ENCODE data around the gene SLC2A11. TPM values are rescaled to one million over a fixed set of nuclear protein-coding genes. Genes with fewer than 3 reads are reported as not detected.

Gene SLC2A11
- total RNA-seq, 1 donor from 2014 or later: 18.2 TPM

- peaks cover 6% of the 10 kb centered on the region for H3K36me3 Mint-ChIP-seq (ENCODE audit: low read depth)
- no peaks in the 10 kb centered on the region for H3K4me1 Mint-ChIP-seq
- no peak for DNase-seq (ENCODE audit: low read depth, low spot score)
- H3K27ac Mint-ChIP-seq (ENCODE audit: unreplicated experiment): no peak overlapping the region
- H3K27me3 Mint-ChIP-seq (ENCODE audit: low read depth): no peaks in the 10 kb centered on the region
- H3K9me3 Mint-ChIP-seq: no peaks in the 10 kb centered on the region
- no peak for TF ChIP-seq CTCF (conservative IDR thresholded peaks at IDR 0.05)
- no peak overlapping the region for H3K4me3 Mint-ChIP-seq
These were observed 26.4 kb upstream of the SLC2A11 start for GRCh38 chr22:23831261-23831660.

GRCh38 chr22:23831781-23832180 lies 25.9 kb upstream of the SLC2A11 start:
- peaks cover 3% of the 10 kb centered on the region for H3K36me3 Mint-ChIP-seq (ENCODE audit: low read depth)
- no peak for TF ChIP-seq CTCF (conservative IDR thresholded peaks at IDR 0.05)

GRCh38 chr22:23832226-23833016 lies 25.3 kb upstream of the SLC2A11 start:
- H3K9me3 Mint-ChIP-seq: no peaks in the 10 kb centered on the region
- no peak for DNase-seq (ENCODE audit: low read depth, low spot score)
- peaks cover 3% of the 10 kb centered on the region for H3K36me3 Mint-ChIP-seq (ENCODE audit: low read depth)
- no peak overlapping the region for H3K27ac Mint-ChIP-seq (ENCODE audit: unreplicated experiment)
- H3K4me1 Mint-ChIP-seq: peaks cover 3% of the 10 kb centered on the region
- no peak for TF ChIP-seq CTCF (conservative IDR thresholded peaks at IDR 0.05)
- no peak overlapping the region for H3K4me3 Mint-ChIP-seq
- no peaks in the 10 kb centered on the region for H3K27me3 Mint-ChIP-seq (ENCODE audit: low read depth)

More at GRCh38 chr22:23831781-23832180, 25.9 kb upstream of the SLC2A11 start:
- DNase-seq (ENCODE audit: low read depth, low spot score): no peak
- Mint-ChIP-seq H3K27ac (ENCODE audit: unreplicated experiment) (no peak overlapping the region), H3K4me3 (no peak overlapping the region), H3K9me3 (no peaks in the 10 kb centered on the region), H3K4me1 (no peaks in the 10 kb centered on the region), H3K27me3 (ENCODE audit: low read depth) (no peaks in the 10 kb centered on the region)

GRCh38 chr22:23833017-23833751 lies 24.5 kb upstream of the SLC2A11 start:
- Mint-ChIP-seq H3K27ac (ENCODE audit: unreplicated experiment) (no peak overlapping the region), H3K36me3 (ENCODE audit: low read depth) (peaks cover 3% of the 10 kb centered on the region), H3K9me3 (no peaks in the 10 kb centered on the region), H3K27me3 (ENCODE audit: low read depth) (no peaks in the 10 kb centered on the region), H3K4me3 (no peak overlapping the region), H3K4me1 (peaks cover 9% of the 10 kb centered on the region)
- no peak for DNase-seq (ENCODE audit: low read depth, low spot score)
- TF ChIP-seq CTCF (conservative IDR thresholded peaks at IDR 0.05): no peak

- no peak for TF ChIP-seq CTCF (conservative IDR thresholded peaks at IDR 0.05)
- H3K4me1 Mint-ChIP-seq: peaks cover 13% of the 10 kb centered on the region
- no peak for DNase-seq (ENCODE audit: low read depth, low spot score)
- peaks cover 4% of the 10 kb centered on the region for H3K27me3 Mint-ChIP-seq (ENCODE audit: low read depth)
- no peak overlapping the region for H3K27ac Mint-ChIP-seq (ENCODE audit: unreplicated experiment)
- no peak overlapping the region for H3K4me3 Mint-ChIP-seq
- H3K9me3 Mint-ChIP-seq: no peaks in the 10 kb centered on the region
- H3K36me3 Mint-ChIP-seq (ENCODE audit: low read depth): peaks cover 4% of the 10 kb centered on the region
These were observed 23.8 kb upstream of the SLC2A11 start for GRCh38 chr22:23833911-23834317.
